Activated CD8-positive, alpha-beta T cell treated with anti-CD3 and anti-CD28 coated beads for 36 hours (primary cell): ENCODE data around the gene PMEL. TPM values are rescaled to one million over a fixed set of nuclear protein-coding genes. Genes with fewer than 3 reads are reported as not detected.

Experiments used
- ATAC-seq: fragments of 200-7000 bp; cut with Tn5 transposase; one replicate; pipeline ENCODE4 v1.10.0; 2021; ENCODE audit warnings: mild to moderate bottlenecking, moderate library complexity
- CTCF ChIA-PET: fragments of 350-600 bp; sonication (Branson Sonifier 250); formaldehyde crosslinking; loops from one replicate; lab custom pipeline; 2021; ENCODE audit warnings: antibody characterized with exemption; lab: Charles Lee
- POLR2A ChIA-PET: fragments of 350-600 bp; sonication (Branson Sonifier 250); formaldehyde crosslinking; loops from one replicate; lab custom pipeline; 2021; ENCODE audit warnings: antibody characterized with exemption; lab: Charles Lee
- DNase-seq: peaks from one replicate; pipeline ENCODE4 v3.0.0-alpha.2; 2020
- H3K27ac Mint-ChIP-seq: one replicate; pipeline ENCODE4 v1.8.0; 2021; ENCODE audit warnings: mild to moderate bottlenecking, mixed read lengths
- H3K27me3 Mint-ChIP-seq: one replicate; pipeline ENCODE4 v1.8.0; 2021; ENCODE audit warnings: mixed read lengths
- H3K36me3 Mint-ChIP-seq: one replicate; pipeline ENCODE4 v1.8.0; 2021; ENCODE audit warnings: low read depth, mixed read lengths
- H3K4me1 Mint-ChIP-seq: one replicate; pipeline ENCODE4 v1.8.0; 2021; ENCODE audit warnings: low read depth, mixed read lengths
- H3K4me3 Mint-ChIP-seq: one replicate; pipeline ENCODE4 v1.8.0; 2021; ENCODE audit warnings: mild to moderate bottlenecking, moderate library complexity, mixed read lengths
- H3K9me3 Mint-ChIP-seq: one replicate; pipeline ENCODE4 v1.8.0; 2021; ENCODE audit warnings: mixed read lengths
- CTCF ChIP-seq: fragments of 200-600 bp; IDR thresholded peaks from one replicate; pipeline ENCODE4 v1.8.0; 2022; ENCODE audit warnings: antibody characterized with exemption, mild to moderate bottlenecking
- intact Hi-C: fragments of 100-400 bp; cut with micrococcal nuclease; formaldehyde crosslinking; loops from one replicate; pipeline ENCODE4 v1.10.0; 2022
- total RNA-seq, 2 experiments: library from RNA; stranded (reverse); gene quantifications; one replicate each; pipeline ENCODE4 v1.2.3, GENCODE V29; 2021

The PMEL gene
- total RNA-seq, 2 experiments from 2014 or later, result 0.65 to 1.2 TPM

DNA sequence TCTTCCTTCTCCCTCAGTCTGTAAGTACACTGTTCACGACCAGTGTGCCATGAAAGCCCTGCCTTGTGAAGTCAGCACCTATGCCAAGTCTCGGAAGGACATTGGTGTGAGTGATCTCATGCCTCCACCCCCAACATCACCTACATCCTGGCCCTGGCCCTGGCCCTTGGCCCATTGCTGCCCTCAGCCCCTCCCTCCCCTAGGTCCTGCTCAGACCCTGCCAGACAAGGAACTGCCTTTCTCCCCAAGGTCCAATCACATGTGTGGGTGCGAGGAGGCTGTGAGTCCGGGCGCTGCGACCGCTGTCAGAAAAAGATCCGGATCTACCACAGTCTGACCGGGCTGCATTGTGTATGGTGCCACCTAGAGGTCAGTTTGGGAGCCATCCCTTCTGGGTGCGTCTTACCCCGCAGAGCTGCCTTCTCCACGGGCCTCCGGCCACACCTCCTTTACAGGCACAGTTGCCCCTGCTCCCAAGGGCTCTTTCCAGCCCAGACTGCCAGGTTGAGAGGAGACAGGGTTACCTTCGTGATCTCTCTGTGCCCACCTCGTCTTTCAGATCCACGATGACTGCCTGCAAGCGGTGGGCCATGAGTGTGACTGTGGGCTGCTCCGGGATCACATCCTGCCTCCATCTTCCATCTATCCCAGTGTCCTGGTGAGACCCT, 25.6 kb downstream of the PMEL start:
- Mint-ChIP-seq H3K9me3 (no peaks in the 10 kb centered on the region), H3K4me1 (peaks cover 80% of the 10 kb centered on the region), H3K27me3 (no peaks in the 10 kb centered on the region), H3K4me3 (peak overlapping the region; percentile 22), H3K27ac (peak overlapping the region; percentile 99), H3K36me3 (peaks cover 92% of the 10 kb centered on the region)
- CTCF ChIA-PET, result interaction anchor here (0.6 to 4.0 kb wide), 47 partner anchors 9 to 206 kb away, joined by 3 to 36 read pairs (median 4); partner anchors contain the start of genes DNAJC14, ORMDL2, PA2G4 and PYM1
- intact Hi-C loops, result no loop called here
- POLR2A ChIA-PET, result interaction anchor here (0.7 to 3.3 kb wide), 7 partner anchors 10 to 200 kb away, joined by 3 to 27 read pairs (median 4); partner anchors contain the start of genes DGKA, ORMDL2, PYM1 and SARNP
- ATAC-seq (peak; percentile 86), DNase-seq (peak; percentile 90)
- TF ChIP-seq CTCF, result peak; percentile 84

- POLR2A ChIA-PET, result interaction anchor here (0.7 to 3.3 kb wide), 10 partner anchors 9 to 197 kb away, joined by 3 to 27 read pairs (median 4); partner anchors contain the start of genes DGKA and PYM1
- Mint-ChIP-seq H3K27ac (peak overlapping the region; percentile 99), H3K4me1 (peaks cover 83% of the 10 kb centered on the region), H3K27me3 (no peaks in the 10 kb centered on the region), H3K36me3 (peaks cover 95% of the 10 kb centered on the region), H3K9me3 (no peaks in the 10 kb centered on the region), H3K4me3 (no peak overlapping the region)
- intact Hi-C loops, result no loop called here
- CTCF ChIA-PET, result interaction anchor here (0.8 to 4.0 kb wide), 26 partner anchors 9 to 201 kb away, joined by 3 to 36 read pairs (median 5); partner anchors contain the start of genes DNAJC14, ORMDL2, PA2G4 and PYM1
- TF ChIP-seq CTCF, result no peak
- ATAC-seq, result peak; percentile 56
- DNase-seq, result peak; percentile 54
Observed at GRCh38 chr12:55938826-55939501, 26.9 kb downstream of the PMEL start.

GRCh38 chr12:55937981-55938380, 27.9 kb downstream of the PMEL start:
- Mint-ChIP-seq H3K27me3 (no peaks in the 10 kb centered on the region), H3K4me1 (peaks cover 87% of the 10 kb centered on the region), H3K27ac (peak overlapping the region; percentile 99), H3K36me3 (peaks cover 95% of the 10 kb centered on the region), H3K9me3 (no peaks in the 10 kb centered on the region), H3K4me3 (no peak overlapping the region)
- ChIA-PET CTCF (interaction anchor here (0.9 to 4.0 kb wide), 4 partner anchors 21 to 200 kb away, joined by 3 to 31 read pairs (median 6); no protein-coding TSS in a partner anchor), POLR2A (interaction anchor here (1.3 to 3.3 kb wide), 2 partner anchors 8 to 16 kb away, joined by 4 to 27 read pairs; partner anchors contain the start of genes DGKA and PYM1)
- DNase-seq, result no peak
- no peak for ATAC-seq
- TF ChIP-seq CTCF, result no peak
- intact Hi-C loops, result no loop called here

DNA sequence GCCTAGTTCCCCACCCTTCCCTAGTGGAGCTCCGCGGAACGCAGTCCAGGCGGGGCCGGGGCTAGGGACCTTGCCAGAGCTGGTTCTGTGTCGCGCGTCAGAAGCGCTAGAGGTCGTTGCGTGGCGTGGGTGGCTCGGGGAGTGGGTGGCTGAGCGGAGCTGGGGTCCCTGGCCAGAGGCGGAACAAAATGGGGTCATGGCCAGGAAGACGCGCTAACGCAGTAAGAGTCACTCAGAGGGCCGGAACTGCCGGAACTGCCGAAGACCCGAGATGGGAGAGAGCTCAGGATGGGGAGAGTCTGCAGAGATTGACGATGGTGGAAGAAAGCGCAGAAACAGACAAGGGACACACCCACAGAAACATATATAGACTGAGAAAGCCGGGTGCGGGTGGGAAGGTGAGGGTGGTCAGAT, 30.1 kb downstream of the PMEL start:
- H3K9me3 Mint-ChIP-seq, result no peaks in the 10 kb centered on the region
- peak overlapping the region; percentile 99 for H3K27ac Mint-ChIP-seq
- peak; percentile 7 for ATAC-seq
- POLR2A ChIA-PET, result interaction anchor here (0.7 to 3.5 kb wide), 12 partner anchors 9 to 206 kb away, joined by 3 to 29 read pairs (median 6); partner anchors contain the start of genes ORMDL2, PYM1 and SARNP
- H3K4me3 Mint-ChIP-seq, result peak overlapping the region; percentile 99
- H3K36me3 Mint-ChIP-seq, result peaks cover 94% of the 10 kb centered on the region
- peaks cover 73% of the 10 kb centered on the region for H3K4me1 Mint-ChIP-seq
- intact Hi-C loops, result no loop called here
- CTCF ChIA-PET, result interaction anchor here (0.6 to 2.9 kb wide), 10 partner anchors 8 to 197 kb away, joined by 3 to 19 read pairs (median 5); partner anchors contain the start of genes ORMDL2, RAB5B and SARNP
- H3K27me3 Mint-ChIP-seq, result no peaks in the 10 kb centered on the region
- TF ChIP-seq CTCF, result no peak
- DNase-seq, result peak; percentile 62
